ENCODE results near the gene ITCH. TPM values are rescaled to one million over a fixed set of nuclear protein-coding genes. Genes with fewer than 3 reads are reported as not detected.

Gene ITCH
- total RNA-seq, 1 experiment from 2014 or later = 78.8 TPM

- ChIA-PET RAD21 (ENCODE audit: low non-redundant PET in 1 of 2, low total read pairs in 2 of 2, uncharacterized antibody in 2 of 2, unreplicated experiment in 2 of 2) (no interaction called here), CTCF (no interaction called here)
- H3K4me1 ChIP-seq (ENCODE audit: control insufficient read depth in 1 of 2, insufficient read depth in 2 of 2, low read length in 2 of 2) = peaks cover 19 to 52% of the 10 kb centered on the region in 2 experiments
These were observed 17.7 kb upstream of the ITCH start for GRCh38 chr20:34345402-34345736.

More at GRCh38 chr20:34345402-34345736, 17.7 kb upstream of the ITCH start:
- no peak overlapping the region for H3K27ac ChIP-seq (ENCODE audit: low read depth, low read length)
- no peaks in the 10 kb centered on the region for H3K9me2 ChIP-seq (ENCODE audit: insufficient read depth)
- no peak overlapping the region for H3K4me3 ChIP-seq (replicated peaks in 1 of 2; ENCODE audit: low read depth in 1 of 2, low read length in 2 of 2)
- no peaks in the 10 kb centered on the region for H4K20me1 ChIP-seq (ENCODE audit: insufficient read depth)
- no peaks in the 10 kb centered on the region for H3K36me3 ChIP-seq (ENCODE audit: control insufficient read depth in 1 of 2, insufficient read depth in 2 of 2, low read length in 2 of 2)
- H3K79me2 ChIP-seq (ENCODE audit: insufficient read depth, low read length) = no peaks in the 10 kb centered on the region
- no peak overlapping the region for H3K4me2 ChIP-seq (ENCODE audit: low read length)
- intact Hi-C loops (cut with micrococcal nuclease) = no loop called here
- no peak for TF ChIP-seq POLR2A (IDR thresholded peaks at IDR 0.05; ENCODE audit: borderline replicate concordance, extremely low read depth, insufficient read depth, insufficient read length)
- no peak for TF ChIP-seq EZH2phosphoT487 (IDR thresholded peaks at IDR 0.05; ENCODE audit: borderline replicate concordance)
- TF ChIP-seq MAX (IDR thresholded peaks at IDR 0.05) = no peak
- TF ChIP-seq SP1 (IDR thresholded peaks at IDR 0.05; ENCODE audit: low read depth) = no peak
- TF ChIP-seq FOSL1 (IDR thresholded peaks at IDR 0.05; ENCODE audit: low read depth) = no peak
- no peak for TF ChIP-seq ELF1 (IDR thresholded peaks at IDR 0.05; ENCODE audit: borderline replicate concordance, low read depth)
- no peak for TF ChIP-seq ZFX (IDR thresholded peaks at IDR 0.05)
- no peak for TF ChIP-seq POLR2AphosphoS5 (IDR thresholded peaks at IDR 0.05; ENCODE audit: low read depth, low read length)
- no peak for TF ChIP-seq EZH2 (IDR thresholded peaks at IDR 0.05)
- TF ChIP-seq SIN3A (IDR thresholded peaks at IDR 0.05; ENCODE audit: low read depth) = no peak
- no peak for TF ChIP-seq ZNF274 (IDR thresholded peaks at IDR 0.05; ENCODE audit: low read depth, low read length)
- TF ChIP-seq CBX3 (IDR thresholded peaks at IDR 0.05; ENCODE audit: low read depth) = no peak
- no peak for TF ChIP-seq EGR1 (IDR thresholded peaks at IDR 0.05; ENCODE audit: low read depth)
- no peak for TF ChIP-seq RAD21 (IDR thresholded peaks at IDR 0.05; ENCODE audit: low read depth)
- TF ChIP-seq REST (IDR thresholded peaks at IDR 0.05; ENCODE audit: low read depth) = no peak
- TF ChIP-seq ZBTB33 (IDR thresholded peaks at IDR 0.05; ENCODE audit: extremely low read depth, insufficient replicate concordance, low read length) = no peak
- no peak for TF ChIP-seq ATF3 (IDR thresholded peaks at IDR 0.05)
- ATAC-seq = no peak
- no TSS peak for BruUV-seq (replicated peaks)
- no peak for DNase-seq (ENCODE audit: low read depth, low spot score)
- no peak overlapping the region for H3K9ac ChIP-seq (ENCODE audit: low read length)
- POLR2A ChIA-PET = interaction anchor here (1.5 kb wide), 1 partner anchor 17 kb away, joined by 12 read pairs; the partner anchor contains the start of gene ITCH
- H2AFZ ChIP-seq (ENCODE audit: low read depth, low read length, poor library complexity, severe bottlenecking) = no peak overlapping the region
- no peaks in the 10 kb centered on the region for H3K27me3 ChIP-seq (ENCODE audit: insufficient read depth, low read length)
- no peaks in the 10 kb centered on the region for H3K9me3 ChIP-seq (ENCODE audit: control insufficient read depth in 1 of 2, insufficient read depth in 1 of 2, low read depth in 1 of 2, low read length in 2 of 2)
